WERI-Rb-1 (cell line): Measurements from ENCODE around the gene MALT1.

Source experiments
- DNase-seq: peaks from one replicate; pipeline ENCODE4 v3.0.0-alpha.2; 2020
- H3K27ac ChIP-seq: fragments of 250-450 bp; sonication (Bioruptor Pico); 2 replicates; pipeline ENCODE4 v1.5.1; 2020; ENCODE audit warnings: mild to moderate bottlenecking, moderate library complexity
- H3K27me3 ChIP-seq: fragments of 250-450 bp; sonication (Bioruptor Pico); 2 replicates; pipeline ENCODE4 v1.5.1; 2021; ENCODE audit warnings: mild to moderate bottlenecking, low read depth, moderate library complexity; ENCODE audit not compliant: insufficient read depth, severe bottlenecking
- H3K36me3 ChIP-seq: fragments of 250-450 bp; sonication (Bioruptor Pico); 2 replicates; pipeline ENCODE4 v1.5.1; 2020; ENCODE audit warnings: mild to moderate bottlenecking, moderate library complexity
- H3K4me3 ChIP-seq: 2 replicates; pipeline ENCODE4 v1.5.1; 2011; ENCODE audit warnings: low read depth, mild to moderate bottlenecking, control low read depth, low read length
- H3K9me3 ChIP-seq: fragments of 250-450 bp; sonication (Bioruptor Pico); 2 replicates; pipeline ENCODE4 v1.5.1; 2021; ENCODE audit warnings: mild to moderate bottlenecking, moderate library complexity; ENCODE audit not compliant: severe bottlenecking
- CTCF ChIP-seq: IDR thresholded peaks from 2 replicates; pipeline ENCODE4 v1.5.1; 2011; ENCODE audit warnings: low read depth, mild to moderate bottlenecking, control low read depth, inconsistent platforms, low read length

Gene MALT1

GRCh38 chr18:58766164-58766563 lies 94.9 kb downstream of the MALT1 start:
- Histone ChIP-seq H3K9me3 (no peaks in the 10 kb centered on the region), H3K27ac (no peak overlapping the region), H3K4me3 (no peak overlapping the region), H3K27me3 (no peaks in the 10 kb centered on the region), H3K36me3 (no peaks in the 10 kb centered on the region)
- DNase-seq, result no peak
- no peak for TF ChIP-seq CTCF

- no peak for TF ChIP-seq CTCF
- Histone ChIP-seq H3K27ac (no peak overlapping the region), H3K36me3 (no peaks in the 10 kb centered on the region), H3K9me3 (no peaks in the 10 kb centered on the region), H3K27me3 (no peaks in the 10 kb centered on the region), H3K4me3 (no peak overlapping the region)
- no peak for DNase-seq
These were observed 95.7 kb downstream of the MALT1 start for GRCh38 chr18:58766946-58767345.

- peak; percentile 84 for DNase-seq
- H3K36me3 ChIP-seq, result no peaks in the 10 kb centered on the region
- peak overlapping the region; percentile 43 for H3K4me3 ChIP-seq
- no peaks in the 10 kb centered on the region for H3K9me3 ChIP-seq
- no peak overlapping the region for H3K27ac ChIP-seq
- TF ChIP-seq CTCF, result peak; percentile 97
- no peaks in the 10 kb centered on the region for H3K27me3 ChIP-seq
These were observed 97.2 kb downstream of the MALT1 start for GRCh38 chr18:58768293-58768974.

GRCh38 chr18:58769321-58769720 lies 98.1 kb downstream of the MALT1 start:
- DNase-seq, result no peak
- no peaks in the 10 kb centered on the region for H3K27me3 ChIP-seq
- no peak for TF ChIP-seq CTCF
- H3K27ac ChIP-seq, result no peak overlapping the region
- no peaks in the 10 kb centered on the region for H3K9me3 ChIP-seq
- H3K36me3 ChIP-seq, result no peaks in the 10 kb centered on the region
- no peak overlapping the region for H3K4me3 ChIP-seq

- no peak for TF ChIP-seq CTCF
- Histone ChIP-seq H3K27ac (no peak overlapping the region), H3K9me3 (no peaks in the 10 kb centered on the region), H3K4me3 (no peak overlapping the region), H3K36me3 (no peaks in the 10 kb centered on the region), H3K27me3 (no peaks in the 10 kb centered on the region)
- DNase-seq, result no peak
These were observed 99.3 kb downstream of the MALT1 start for GRCh38 chr18:58770601-58771000.

- no peak for DNase-seq
- Histone ChIP-seq H3K36me3 (no peaks in the 10 kb centered on the region), H3K9me3 (no peaks in the 10 kb centered on the region), H3K4me3 (no peak overlapping the region), H3K27me3 (no peaks in the 10 kb centered on the region), H3K27ac (no peak overlapping the region)
- TF ChIP-seq CTCF, result no peak
These were observed 100.9 kb downstream of the MALT1 start for GRCh38 chr18:58772161-58772560.
